GM18498 (cell line): Measurements from ENCODE around the gene MAP1A.

ENCODE experiments used
- ATAC-seq: cut with Tn5 transposase; IDR thresholded peaks from one replicate; pipeline ENCODE4 v1.9.1; 2021; ENCODE audit warnings: mild to moderate bottlenecking, moderate library complexity; ENCODE audit not compliant: unreplicated experiment

MAP1A gene

DNA sequence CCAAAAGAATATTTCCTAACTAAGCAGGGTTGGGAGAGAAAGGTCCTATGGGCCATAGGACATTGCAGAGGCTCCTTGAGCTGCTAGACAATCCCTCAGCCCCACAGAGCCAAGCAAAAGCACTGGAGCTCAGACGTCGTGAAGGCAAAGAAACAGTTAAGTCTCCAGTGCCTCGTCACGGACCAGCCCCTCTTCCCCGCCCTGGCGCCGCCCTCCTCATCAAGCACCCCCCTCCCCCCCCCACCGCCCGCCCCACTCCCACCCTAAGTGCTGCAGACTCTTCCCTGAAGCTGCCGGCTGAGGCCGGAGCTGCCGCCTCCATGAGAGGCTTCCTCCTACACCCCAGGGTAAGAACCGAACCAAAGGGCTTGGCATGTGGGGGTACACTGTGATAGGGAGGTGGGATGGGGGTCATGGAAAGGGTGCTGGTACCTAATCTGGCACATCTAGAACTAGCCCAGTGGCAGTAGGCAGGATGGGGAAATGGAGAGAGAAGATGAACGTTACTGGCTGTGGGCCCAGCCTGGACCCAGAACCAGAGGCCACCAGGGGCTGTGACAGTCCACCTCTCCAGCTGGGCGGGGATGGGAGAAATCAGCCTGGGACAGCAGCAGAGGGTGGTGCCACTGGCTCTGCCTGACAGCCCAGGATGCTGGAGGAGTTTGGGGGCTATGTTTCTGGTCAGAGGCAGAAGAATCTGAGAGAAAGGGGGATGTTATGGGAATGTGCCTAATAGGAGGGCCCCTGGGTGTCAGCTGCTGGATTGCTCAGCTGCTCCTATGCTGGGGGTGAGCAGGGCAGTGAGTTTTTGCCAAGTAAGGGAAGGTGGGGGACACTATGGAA is at the start of gene MAP1A:
Gene MAP1A, plus strand, starts transcription at position 255 of the 843 bp plus-strand sequence. CDS start 3,866 bp downstream, outside the sequence.
- no peak for ATAC-seq

DNA sequence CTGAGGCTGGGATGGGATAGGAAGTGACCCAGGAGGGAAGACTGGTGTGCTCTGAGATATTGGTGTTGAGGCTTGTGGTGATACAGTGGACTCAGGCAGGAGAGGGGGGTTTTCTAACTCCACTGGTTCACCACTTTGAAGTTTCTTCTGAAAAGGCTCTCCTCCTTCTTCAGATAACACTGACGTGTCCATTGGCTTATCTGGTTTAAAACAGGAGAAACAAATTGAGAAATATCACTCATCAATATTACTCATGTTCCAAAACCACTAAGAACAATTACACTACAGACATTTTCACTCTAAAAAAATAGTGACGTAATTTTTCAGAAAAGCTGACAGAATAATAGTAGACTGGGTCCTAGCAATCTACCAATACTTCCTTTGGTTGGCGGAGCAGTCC is 47.5 kb upstream of the MAP1A start:
- no peak for ATAC-seq

DNA sequence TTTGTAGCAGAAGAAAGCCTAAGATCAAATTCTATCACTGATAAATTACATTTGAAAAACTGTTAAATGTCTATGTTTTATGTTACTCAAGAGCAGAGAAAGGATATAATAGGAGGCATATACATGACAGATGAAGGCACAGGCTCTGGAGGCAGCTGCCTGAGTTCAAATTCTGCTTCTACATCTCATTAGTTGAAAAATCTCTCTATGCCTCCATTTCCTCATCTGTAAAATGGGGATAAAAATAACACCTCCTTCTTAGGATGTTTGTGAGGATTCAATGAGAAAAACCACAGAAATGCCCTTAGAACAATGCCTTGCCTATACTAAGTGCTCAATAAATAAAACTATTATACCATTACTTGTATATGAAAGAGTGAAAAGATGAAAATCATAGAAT is 45.4 kb upstream of the MAP1A start:
- no peak for ATAC-seq

DNA sequence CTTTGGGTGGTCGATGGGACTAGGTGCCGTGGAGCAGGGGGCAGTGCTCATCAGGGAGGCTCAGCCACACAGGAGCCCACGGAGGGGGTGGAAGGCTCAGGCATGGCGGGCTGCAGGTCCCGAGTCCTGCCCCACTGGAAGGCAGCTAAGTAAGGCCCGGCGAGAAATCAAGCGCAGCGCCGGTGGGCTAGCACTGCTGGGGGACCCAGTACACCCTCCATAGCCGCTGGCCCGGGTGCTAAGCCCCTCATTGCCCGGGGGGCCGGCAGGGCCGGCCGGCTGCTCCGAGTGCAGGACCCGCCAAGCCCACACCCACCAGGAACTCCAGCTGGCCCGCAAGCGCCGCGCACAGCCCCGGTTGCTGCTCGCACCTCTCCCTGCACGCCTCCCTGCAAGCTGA is 43.5 kb upstream of the MAP1A start:
- no peak for ATAC-seq

DNA sequence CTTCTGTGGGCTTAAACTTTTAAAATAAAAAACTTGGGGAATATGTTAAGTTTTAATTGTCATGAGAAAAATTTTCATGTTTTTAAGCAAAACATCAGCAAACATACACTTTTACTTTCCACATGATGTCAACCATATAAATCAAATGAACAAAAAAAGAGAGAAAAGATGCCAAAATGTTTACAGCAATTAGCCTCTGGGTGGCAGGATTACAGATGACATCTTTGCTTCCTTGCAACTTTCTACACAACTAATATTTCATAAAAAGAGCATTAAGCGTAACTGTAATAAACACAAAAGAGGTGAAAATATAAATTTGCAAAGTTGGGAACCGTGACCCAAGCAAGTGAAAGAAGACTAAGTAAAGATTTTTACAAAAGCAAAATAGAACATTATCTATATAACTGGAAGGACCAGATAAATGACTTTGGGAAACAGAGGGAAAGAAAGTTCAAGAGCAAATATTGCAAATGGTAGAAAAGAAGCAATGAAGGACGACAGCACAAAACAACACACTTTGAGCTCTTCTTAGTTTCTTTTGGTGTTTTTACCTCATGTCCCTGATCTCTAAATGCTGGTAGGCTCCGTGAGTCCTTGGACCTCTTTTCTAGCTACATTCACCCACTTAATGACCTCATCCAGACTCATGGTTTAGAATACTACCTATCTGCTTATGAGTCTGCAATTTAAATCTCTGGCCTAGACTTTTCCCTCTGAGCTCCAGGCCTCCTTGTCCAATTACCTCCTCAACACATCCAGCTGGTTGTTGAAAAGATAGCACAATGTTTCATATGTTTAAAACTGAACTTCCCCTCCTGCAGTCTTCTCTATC is 33.9 kb upstream of the MAP1A start:
- no peak for ATAC-seq

DNA sequence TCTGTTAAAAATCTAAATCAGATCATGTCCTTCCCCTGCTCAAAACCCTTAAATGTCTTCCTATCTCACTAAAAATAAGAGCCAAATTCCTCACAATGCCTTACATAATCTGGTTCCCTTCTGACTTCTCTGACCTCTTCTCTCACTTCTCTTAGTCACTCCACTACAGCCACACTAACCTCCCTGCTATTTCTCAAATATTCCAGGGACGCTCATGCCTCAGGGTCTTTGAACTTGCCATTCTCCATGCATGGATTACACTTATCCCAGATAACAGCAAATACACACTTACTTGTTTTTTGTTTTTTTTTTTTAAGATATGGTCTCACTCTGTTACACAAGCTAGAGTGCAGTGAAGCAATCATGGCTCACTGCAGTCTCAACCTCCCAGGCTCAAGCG is 33.0 kb upstream of the MAP1A start:
- ATAC-seq = no peak

DNA sequence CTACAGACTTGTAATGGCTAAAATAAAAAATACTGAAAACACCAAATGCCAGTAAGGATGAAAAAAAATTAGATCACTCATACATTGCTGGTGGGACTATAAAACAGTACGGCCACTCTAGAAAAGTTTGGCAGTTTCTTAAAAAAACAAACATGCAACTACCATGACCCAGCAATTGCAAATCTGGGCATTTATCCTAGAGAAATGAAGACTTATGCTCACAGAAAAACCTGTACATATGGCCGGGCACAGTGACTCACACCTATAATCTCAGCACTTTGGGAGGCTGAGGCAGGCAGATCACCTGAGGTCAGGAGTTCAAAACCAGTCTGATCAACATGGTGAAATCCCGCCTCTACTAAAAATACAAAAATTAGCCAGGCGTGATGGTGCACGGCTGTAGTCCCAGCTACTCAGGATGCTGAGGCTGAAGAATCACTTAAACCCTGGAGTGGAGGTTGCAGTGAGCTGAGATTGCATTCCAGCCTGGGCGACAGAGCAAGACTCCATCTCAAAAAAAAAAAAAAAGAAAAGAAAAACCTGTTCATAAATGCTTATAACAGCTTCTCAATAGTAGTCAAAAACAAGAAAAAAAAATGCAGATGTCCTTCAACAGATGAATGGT is 30.0 kb upstream of the MAP1A start:
- ATAC-seq = no peak

DNA sequence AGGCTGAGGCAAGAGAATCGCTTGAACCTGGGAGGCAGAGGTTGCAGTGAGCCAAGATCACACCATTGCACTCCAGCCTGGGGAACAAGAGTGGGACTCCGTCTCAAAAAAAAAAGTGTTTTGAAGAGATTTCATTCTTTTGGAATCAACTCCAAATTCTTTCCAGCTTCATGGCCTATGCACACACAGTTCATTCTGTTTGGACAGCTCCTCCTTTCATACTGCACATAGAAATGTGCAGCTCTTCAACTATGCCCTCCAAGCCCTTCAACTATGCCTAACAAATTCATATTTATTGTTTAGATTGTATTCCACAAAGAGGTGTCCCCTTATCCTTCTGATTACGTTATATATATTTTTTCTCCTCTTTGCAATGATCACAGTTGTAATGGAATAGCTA is 28.6 kb upstream of the MAP1A start:
- ATAC-seq = no peak

DNA sequence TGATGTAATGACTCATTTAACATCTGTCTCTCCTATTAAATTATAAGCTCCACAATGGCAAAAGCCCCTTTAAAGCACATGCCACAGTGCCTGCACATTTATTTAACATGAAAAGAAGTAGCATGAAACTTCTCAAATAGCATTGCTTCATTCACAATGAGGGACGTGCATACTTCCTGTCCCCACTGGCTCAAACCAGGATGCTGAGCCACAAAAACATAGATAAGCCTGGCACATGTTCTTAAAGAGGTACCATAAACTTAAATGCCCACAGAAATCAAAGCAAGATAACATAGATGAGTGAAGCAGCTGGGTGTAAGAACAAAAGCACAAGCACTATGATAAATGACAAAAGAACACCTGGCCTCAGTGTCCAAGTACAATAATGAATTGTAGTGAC is 28.2 kb upstream of the MAP1A start:
- ATAC-seq = no peak

DNA sequence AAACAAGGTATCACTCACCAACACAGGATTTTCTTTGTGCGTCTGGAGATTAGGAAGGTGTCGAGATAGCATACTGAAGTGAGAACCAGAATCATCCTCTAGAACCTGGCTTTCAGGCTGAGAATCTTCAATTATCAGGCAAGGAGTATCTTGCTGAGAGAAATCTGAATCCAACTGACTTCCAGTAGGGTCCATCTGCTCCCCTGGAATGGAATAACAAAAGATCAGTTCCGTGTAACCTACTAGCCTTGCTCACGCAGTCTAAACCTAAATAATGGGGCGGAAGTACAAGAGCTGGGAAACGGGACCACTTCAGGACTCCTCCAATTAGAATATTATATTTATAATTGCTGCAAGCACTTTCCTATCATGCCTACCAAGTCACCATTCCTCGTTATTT is 25.1 kb upstream of the MAP1A start:
- no peak for ATAC-seq

DNA sequence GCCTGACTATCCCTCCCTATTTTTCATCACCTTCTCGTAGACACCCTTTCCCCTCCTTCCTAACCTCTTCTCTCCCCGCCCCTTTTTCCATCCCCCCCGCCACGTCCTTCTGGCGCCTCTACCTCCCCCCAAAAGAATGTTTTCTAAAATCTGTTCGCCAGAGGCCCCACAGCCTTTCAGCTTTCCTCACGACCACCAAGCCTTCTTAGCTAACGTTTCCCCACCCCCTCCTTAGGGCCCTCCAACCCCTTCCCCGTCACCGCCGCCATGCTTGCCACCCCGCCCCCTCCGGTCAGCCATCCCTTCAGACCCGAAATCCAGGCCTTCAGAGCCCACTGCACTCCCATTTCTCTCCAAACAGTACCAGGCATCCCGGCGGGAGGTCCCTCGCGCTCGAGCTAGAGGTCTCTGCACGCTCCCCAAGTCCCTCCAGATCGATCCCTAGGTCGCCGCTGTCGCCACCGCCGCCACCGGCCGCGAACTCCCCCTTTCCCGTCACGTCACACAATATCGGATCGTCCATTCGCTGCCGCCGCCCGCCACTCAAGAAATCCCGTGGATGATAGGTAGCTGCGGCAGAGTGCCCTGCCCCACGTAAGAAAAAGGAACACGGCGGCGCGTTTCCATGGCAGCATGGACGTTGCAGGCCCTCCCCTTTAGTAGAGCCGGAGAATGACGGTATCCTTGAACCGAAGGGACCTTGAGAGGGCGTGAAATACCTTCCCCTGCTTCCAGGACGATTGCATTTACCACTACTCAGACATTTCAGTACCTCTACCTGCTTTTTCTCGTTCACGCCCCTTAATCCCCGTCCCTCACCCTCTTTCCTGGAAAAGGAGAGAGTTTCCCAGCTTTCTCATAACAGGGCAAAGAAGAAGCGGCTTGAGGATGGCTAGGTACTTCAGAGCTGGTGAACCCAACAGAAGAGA is 24.5 kb upstream of the MAP1A start, which contains the start of gene TP53BP1:
Gene TP53BP1, minus strand, starts transcription at position 484 of the 929 bp plus-strand sequence. Its CDS starts 113 bp downstream, at position 371.
- peak; percentile 98 for ATAC-seq

DNA sequence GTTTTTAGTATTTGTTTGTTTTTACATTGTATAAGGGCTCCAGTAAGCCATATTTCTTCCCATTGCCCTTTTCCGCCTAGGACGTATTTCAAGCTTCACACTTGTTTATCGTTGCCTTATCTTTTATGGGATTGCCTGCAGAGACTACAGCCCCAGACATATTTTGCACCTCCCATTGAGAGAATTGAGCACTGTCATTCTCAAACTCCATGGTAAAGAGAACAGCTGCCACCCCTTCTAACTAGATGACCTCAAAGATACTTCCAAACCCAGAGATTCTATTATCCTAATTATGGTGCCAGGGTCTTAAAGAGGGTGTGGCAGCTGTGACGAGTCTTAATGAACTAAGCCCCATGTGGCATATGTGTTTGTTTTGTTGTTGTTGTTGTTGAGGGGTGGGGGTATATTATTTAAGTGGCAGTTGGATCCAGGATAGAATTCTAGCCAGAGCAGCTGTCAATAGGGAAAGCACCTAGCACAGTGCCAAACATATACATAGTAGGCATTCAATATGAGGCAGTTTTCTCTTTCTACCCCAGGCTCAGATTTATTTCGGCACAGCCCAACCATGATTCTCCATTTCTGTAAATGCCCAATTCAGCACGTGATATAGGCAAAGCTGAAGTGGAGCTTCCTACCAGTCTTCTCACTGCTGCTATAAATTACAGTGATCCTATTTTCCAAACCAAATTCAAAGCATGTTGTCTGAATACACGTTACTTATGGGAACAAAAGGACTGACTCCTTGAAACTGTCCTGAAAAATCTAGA is 23.5 kb upstream of the MAP1A start:
- no peak for ATAC-seq

DNA sequence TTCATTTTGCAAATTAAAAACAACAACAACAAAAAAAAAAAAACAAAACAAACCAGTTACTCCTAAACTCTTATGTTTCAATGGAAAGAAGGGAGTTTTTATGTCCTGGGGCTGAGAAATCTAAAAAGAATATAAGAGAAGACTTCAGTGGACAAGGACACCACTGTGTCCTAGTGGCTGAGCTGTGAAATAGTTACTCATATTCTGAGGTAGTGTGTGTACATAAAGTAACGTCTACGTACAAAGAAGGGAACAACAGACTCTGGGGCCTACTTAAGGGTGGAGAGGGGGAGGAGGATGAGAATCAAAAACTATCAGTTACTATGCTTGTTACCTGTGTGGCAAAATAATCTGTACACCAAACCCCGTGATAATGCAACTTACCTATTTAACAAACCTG is 18.4 kb upstream of the MAP1A start:
- no peak for ATAC-seq

DNA sequence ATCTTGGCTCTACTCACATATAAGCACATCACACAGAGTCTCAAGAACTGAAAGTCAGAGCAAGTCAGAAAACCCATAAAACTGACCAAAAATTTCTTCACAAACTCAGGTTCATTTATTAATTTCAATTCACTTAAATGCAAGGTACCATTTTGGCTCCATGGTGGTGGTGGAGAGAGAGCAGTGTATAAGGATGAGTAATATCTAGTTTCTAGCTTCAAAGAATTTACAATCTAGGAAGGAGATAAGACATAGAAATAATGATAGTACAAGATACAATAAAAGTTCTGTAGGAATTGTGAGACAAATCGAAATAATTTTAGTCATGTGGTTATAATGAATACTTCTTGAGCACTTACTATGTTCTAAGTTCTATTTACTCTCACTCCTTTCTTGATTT is 17.8 kb upstream of the MAP1A start:
- ATAC-seq = no peak

DNA sequence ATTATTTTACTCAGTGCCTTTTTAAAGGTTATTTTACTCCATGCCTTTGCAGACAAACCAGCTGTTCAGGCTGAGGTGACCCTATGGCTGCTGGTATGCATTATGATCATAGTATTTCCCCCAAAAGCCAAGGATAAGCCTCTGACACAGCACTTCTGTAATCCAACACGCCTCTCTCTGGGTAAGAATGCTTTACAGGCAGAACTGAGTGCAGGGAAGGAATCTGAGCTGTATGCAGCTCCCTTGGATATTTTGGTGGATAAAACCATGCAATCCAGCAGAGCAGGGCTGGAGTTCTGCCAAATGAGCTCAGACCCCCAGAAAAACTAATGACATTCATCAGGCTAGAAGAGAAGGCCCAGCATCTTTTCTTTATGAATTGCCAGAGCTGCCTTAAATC is 11.7 kb upstream of the MAP1A start:
- ATAC-seq = no peak

DNA sequence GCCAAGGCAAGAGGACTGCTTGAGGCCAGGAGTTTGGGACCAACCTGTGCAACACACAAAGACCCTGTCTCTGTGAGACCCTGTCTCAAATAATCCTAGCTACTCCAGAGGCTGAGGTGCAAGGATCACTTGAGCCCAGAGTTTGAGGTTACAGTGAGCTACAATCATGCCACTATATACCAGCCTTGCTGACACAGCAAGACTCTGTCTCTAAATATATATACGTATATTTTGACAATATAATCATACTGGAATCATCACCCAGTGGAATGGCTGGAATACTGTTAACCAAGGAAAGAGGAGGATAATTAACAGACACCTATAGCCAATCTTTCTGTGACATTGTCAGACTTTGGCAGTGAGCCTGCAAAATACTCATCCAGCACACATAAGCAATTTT is 9.0 kb upstream of the MAP1A start:
- no peak for ATAC-seq

DNA sequence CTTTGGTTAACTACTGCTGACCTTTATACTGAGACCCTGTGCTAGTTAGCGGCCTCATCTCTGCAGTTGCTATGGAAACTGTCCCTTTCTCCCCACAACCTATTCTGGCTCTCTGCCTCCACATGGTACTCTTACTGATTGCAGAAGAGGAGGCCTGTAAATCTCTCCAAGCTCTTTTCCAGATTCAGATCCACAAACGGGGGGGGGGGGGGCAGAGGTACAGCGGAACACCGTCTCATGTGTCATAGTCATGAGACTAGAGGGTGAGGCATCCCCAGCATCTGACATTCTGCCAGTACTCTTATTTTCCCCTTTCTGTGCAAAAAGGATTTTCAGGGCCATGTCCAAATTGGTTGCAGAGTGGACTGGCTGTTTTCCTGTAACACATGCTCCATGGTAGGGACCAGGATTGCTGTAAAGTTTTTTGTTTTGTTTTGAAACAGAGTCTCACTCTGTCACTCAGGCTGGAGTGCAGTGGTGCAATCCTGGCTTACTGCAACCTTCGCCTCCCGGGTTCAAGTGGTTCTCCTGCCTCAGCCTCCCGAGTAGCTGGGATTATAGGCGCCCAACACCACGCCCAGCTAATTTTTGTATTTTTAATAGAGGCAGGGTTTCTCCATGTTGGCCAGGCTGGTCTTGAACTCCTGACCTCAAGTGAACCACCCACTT is 8.3 kb upstream of the MAP1A start:
- no peak for ATAC-seq

DNA sequence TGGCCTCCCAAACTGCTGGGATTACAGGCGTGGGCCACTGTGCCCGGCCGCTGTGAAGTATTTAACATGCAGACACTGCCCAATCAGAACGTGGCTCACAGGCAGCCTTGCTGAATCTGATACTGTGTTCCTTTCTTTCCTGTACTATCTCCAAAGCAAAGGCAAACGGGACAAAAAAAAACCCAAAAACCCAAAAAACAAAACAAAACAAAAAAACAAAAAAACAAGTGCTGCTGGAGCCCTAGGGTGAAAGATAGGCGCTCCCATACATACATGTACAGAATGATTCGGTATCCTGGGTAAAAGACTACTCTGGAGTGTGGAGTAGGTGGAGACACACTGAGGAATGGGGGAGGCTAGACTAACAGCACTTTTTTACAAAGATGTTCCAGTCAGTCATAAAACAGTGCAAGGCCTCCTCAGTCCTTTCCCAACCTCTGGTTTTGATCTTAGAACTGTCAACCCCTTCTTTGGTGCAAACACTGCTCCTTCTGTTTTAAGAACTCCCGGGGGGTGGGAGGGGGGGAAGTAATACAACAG is 7.7 kb upstream of the MAP1A start:
- no peak for ATAC-seq
